Measurements from ENCODE around the gene KLHL4.
"Not testable (repeated sequence)": the region's sequence is repeated elsewhere in the genome, so short reads cannot be mapped to it uniquely, and the experiment has no call there.

The KLHL4 gene

DNA sequence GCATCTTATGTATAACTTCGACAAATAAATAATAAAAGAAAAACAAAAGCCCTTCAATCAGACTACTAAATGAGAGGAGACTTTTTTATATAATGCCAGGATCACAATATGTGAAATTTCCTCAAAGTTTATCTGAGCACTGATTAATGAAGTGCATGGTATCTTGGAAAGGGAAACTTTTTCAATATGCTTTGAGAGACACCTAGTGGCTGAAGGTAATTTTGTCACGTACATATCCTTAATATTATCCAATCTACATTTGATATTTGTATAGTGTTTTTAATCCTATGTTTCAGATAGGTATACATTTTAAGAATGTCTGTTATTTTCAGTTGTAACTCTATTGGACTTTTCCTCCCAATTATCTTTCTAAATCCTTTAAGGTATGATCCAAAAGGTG, 146.8 kb downstream of the KLHL4 start:
- FAIRE-seq = peak; percentile 82

DNA sequence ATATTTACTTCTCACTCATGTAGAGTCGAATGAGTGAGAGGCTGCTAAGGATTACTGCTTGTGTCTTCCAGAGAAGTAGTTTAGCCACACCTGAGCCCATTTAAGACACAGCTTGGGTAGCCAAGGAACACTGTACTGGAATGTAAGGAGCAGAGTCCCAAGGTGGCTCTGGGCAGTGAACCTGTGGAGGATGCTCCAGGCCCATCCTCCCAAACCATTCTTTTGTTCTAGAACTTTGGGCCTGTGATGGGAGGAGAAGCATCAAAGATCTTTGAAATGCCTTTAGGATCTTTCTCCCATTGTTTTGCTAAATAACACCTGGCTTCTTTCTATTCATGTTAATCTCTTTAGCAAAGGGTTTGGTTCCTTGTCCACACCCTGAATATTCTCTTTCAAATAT, 162.2 kb downstream of the KLHL4 start:
- no peak for FAIRE-seq

DNA sequence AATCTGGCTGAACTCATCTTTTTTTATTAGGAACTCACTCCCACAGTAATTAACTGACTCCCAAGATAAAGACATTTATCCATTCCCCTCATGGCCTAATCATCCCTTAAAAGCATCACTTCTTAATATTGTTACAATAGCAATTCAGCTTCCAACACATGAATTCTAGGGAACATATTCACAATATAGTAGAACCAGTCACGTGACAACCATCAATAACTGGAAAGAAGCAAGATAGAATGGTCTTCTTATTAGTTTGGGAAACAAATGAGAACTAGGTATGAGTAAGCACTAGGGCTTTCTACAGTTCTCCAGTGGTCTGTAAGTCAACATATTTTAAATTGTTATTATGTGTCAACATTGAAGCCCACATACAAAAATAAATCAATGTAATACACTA, 170.1 kb downstream of the KLHL4 start:
- no peak for FAIRE-seq

DNA sequence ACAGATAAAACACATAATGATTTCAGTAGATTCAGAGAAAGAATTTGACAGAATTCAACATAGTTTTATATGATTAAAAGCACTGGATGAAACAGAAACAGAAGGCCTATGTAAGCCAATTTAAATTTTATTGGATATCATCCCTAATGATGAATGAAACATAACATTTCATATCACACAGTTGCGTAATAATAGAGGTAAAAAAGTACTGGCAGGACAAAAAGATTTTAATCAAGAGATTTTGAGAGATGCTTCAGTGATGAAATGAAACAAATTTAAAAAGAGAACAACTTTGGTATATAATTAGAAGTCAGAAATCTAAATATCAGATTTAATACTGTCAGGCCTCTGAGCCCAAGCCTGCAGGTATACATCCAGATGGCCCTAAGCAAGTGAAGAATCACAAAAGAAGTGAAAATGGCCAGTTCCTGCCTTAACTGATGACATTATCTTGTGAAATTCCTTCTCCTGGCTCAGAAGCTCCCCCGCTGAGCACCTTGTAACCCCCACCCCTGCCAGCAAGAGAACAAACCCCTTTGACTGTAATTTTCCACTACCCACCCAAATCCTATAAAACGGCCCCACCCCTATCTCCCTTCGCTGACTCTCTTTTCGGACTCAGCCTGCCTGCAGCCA, 170.6 kb downstream of the KLHL4 start:
- FAIRE-seq = not testable (repeated sequence)

DNA sequence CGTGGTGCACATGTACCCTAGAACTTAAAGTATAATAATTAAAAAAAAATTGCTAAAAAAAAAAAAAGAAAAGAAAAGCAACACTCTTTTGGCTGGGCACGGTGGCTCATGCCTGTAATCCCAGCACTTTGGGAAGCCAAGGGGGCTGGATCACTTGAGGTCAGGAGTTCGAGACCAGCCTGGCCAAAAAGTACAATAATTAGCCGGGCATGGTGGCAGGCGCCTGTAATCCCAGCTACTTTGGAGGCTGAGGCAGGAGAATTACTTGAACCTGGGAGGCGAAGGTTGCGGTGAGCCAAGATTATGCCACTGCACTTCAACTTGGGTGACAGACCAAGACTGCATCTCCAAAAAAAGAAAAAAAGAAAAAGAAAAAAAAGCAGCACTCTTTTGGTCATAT, 171.6 kb downstream of the KLHL4 start:
- not testable (repeated sequence) for FAIRE-seq

DNA sequence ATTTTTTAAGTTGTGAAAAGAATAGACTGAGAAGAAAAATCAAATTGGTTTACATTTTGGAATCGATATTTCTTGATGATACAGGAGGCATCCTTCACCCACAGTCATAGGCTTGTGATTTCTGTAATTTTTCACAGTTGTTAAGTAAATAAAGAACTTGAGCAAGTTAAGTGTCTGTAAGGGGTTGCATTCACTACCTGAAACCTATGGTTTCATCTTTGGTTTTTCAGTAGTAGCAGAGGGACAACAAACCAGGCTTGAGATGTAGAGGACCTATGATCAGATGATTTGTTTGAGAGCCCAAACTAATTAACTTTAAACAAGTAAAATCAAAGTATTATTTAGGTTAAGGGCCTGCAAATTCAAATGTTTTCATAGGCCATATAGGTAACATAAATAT, 175.6 kb downstream of the KLHL4 start:
- no peak for FAIRE-seq

DNA sequence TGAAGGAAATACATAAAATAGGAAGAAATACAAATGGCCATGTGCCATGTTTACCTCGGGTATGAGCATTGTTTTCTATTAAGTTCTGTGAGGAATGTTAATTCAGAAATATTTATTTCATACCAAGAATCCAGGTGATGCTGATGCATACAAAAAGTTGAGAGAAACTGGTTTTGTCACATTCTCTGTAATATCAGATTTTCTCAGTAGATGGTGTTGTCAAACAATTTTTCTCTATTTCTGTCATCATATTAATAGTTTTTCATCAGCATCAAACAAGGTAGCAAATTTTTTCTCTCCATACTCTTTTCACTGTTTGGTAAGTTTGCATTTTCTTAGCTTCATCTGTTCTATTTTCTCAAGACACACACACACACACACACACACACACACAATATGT, 179.8 kb downstream of the KLHL4 start:
- FAIRE-seq = no peak

DNA sequence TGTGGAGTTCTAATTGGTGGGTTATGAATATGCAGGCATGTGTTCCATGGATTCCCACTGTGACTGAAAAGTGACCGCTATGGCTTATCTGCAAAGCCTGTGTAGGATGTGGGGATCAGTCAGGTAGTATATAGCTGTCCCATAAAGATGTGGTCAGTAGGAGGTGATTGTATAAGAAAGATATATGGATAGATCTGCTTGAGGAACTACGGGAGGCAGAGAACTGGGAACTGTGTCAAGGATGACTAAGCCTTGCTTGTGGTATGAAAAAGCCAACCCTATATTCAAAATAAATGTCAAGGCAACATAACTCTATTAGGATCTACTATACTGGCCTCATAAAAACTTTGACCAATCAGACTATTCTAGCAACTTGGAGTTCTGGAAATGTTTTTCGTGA, 185.2 kb downstream of the KLHL4 start:
- FAIRE-seq = no peak

DNA sequence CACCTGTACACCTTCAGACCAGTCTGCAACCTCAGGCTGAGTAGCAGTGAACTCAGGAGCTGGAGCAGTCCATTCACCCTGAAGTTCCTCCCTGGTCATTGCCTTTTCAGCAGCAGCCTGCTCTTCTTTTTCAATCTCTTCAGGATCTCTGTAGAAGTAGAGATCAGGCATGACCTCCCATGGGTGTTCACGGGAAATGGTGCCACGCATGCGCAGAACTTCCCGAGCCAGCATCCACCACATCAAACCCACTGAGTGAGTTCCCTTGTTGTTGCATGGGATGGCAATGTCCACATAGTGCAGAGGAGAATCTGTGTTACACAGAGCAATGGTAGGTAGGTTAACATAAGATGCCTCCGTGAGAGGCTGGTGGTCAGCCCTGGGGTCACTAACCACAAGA, 185.9 kb downstream of the KLHL4 start:
- FAIRE-seq = not testable (repeated sequence)

DNA sequence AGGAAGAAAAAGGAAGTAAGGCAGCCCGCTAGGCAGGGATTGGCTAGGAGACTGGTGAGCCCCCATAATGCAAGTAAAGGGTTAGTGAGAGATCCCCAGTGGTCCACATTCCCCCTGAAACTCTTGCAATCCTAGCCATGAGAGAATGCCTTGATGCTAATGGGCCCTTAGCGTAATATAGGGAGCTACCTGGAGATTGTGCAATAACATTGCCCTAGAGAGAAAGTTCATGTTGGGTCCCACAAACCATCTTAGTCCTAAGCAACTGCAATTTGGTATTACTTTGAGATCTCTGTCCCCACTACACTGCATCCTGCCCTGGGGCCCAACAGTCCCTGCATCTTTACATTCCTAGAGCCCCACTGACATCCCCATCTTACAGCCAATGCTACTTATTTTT, 188.5 kb downstream of the KLHL4 start:
- no peak for FAIRE-seq

DNA sequence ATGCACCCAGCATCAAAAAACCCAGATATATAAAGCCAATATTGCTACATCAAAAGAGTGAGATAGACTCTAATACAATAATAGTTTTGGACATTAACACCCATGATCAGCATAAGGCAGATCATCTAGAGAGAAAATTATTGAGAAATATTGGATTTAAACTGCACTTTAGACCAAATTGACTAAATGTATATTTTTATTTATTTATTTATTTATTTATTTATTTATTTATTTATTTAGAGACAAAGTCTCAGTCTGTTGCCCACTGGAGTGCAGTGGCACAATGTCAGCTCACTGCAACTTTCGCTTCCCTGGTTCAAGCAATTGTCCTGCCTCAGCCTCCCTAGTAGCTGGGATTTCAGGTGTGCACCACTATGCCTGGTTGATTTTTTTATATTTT, 193.0 kb downstream of the KLHL4 start:
- FAIRE-seq = no peak

Measured in TTC549 (cell line).